Type B pancreatic cell (in vitro differentiated cells): ENCODE measurements around the gene IL9R. TPM values are rescaled to one million over a fixed set of nuclear protein-coding genes. Genes with fewer than 3 reads are reported as not detected.
"Not testable (repeated sequence)": the region's sequence is repeated elsewhere in the genome, so short reads cannot be mapped to it uniquely, and the experiment has no call there.

Experiments used
- DNase-seq: peaks from one replicate; pipeline ENCODE4 v3.0.0; 2021; ENCODE audit warnings: mixed read lengths; ENCODE audit not compliant: unreplicated experiment; ENCODE audit errors: extremely low spot score
- H3K27ac Mint-ChIP-seq: 2 replicates; pipeline ENCODE4 v1.8.0; 2021; ENCODE audit warnings: mild to moderate bottlenecking, mixed read lengths
- H3K27me3 Mint-ChIP-seq: 2 replicates; pipeline ENCODE4 v1.8.0; 2021; ENCODE audit warnings: mixed read lengths
- H3K36me3 Mint-ChIP-seq: 2 replicates; pipeline ENCODE4 v1.8.0; 2021; ENCODE audit warnings: mixed read lengths
- H3K4me1 Mint-ChIP-seq: one replicate; pipeline ENCODE4 v1.8.0; 2021; ENCODE audit warnings: mixed read lengths; ENCODE audit not compliant: unreplicated experiment
- H3K4me3 Mint-ChIP-seq: 2 replicates; pipeline ENCODE4 v1.8.0; 2021; ENCODE audit warnings: mild to moderate bottlenecking, mixed read lengths
- H3K9me3 Mint-ChIP-seq: 2 replicates; pipeline ENCODE4 v1.8.0; 2021; ENCODE audit warnings: mixed read lengths
- total RNA-seq: library from RNA; stranded (reverse); gene quantifications from 2 replicates; pipeline ENCODE4 v1.2.1, GENCODE V29; 2021; ENCODE audit warnings: low replicate concordance

Gene IL9R
- total RNA-seq, 1 donor from 2014 or later = 0.14 TPM

- not testable (repeated sequence) for H3K4me1 Mint-ChIP-seq, DNase-seq, H3K4me3 Mint-ChIP-seq, H3K27ac Mint-ChIP-seq, H3K27me3 Mint-ChIP-seq, H3K36me3 Mint-ChIP-seq, H3K9me3 Mint-ChIP-seq
Measured at GRCh38 chrX:156024949-156025492, 27.5 kb downstream of the IL9R start.

- not testable (repeated sequence) for H3K4me3 Mint-ChIP-seq, H3K4me1 Mint-ChIP-seq, H3K27ac Mint-ChIP-seq, H3K27me3 Mint-ChIP-seq, H3K36me3 Mint-ChIP-seq, DNase-seq, H3K9me3 Mint-ChIP-seq
Measured at GRCh38 chrX:156028653-156029237, 31.2 kb downstream of the IL9R start.

- not testable (repeated sequence) for H3K4me1 Mint-ChIP-seq, H3K4me3 Mint-ChIP-seq, DNase-seq, H3K9me3 Mint-ChIP-seq, H3K27ac Mint-ChIP-seq, H3K36me3 Mint-ChIP-seq, H3K27me3 Mint-ChIP-seq
Measured at GRCh38 chrX:156029296-156029695, 31.8 kb downstream of the IL9R start.

- H3K4me1 Mint-ChIP-seq, H3K27me3 Mint-ChIP-seq, DNase-seq, H3K4me3 Mint-ChIP-seq, H3K27ac Mint-ChIP-seq, H3K9me3 Mint-ChIP-seq, H3K36me3 Mint-ChIP-seq: not testable (repeated sequence)
Measured at GRCh38 chrX:156029707-156030442, 32.4 kb downstream of the IL9R start.

GRCh38 chrX:156030474-156030873, 33.0 kb downstream of the IL9R start:
- not testable (repeated sequence) for DNase-seq, H3K4me1 Mint-ChIP-seq, H3K36me3 Mint-ChIP-seq, H3K9me3 Mint-ChIP-seq, H3K4me3 Mint-ChIP-seq, H3K27me3 Mint-ChIP-seq, H3K27ac Mint-ChIP-seq

Other genes with a start within 250 kb of the IL9R start
- 23.1 and 26.2 TPM in 2 replicates for gene VAMP7, start 116.4 kb upstream of the IL9R start, total RNA-seq